NCI-H345 (cell line): ENCODE measurements around the gene RASA2.
"Not testable (repeated sequence)": the region's sequence is repeated elsewhere in the genome, so short reads cannot be mapped to it uniquely, and the experiment has no call there.

Experiments used
- DNase-seq: peaks from one replicate; lab custom pipeline; 2025; lab: John Stamatoyannopoulos, UW

Gene RASA2

DNA sequence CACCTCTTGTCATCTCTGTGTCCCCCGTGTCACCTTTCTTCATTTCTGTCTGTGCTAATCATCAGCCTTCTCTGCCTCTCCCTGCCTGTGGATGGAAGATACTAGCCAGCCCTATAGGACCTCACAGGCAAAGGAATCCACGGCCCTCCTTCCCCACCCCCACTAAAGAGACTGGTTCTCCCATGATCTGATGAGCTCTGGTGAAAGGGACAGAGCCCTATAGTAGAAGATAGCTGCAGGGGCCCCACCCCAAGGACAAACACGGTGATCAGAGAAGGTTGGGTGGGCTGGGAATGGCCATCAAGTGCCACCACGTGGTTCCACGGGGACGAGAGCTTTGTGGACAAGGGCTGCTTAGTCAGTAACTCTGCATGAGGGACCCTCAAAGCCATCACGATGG lies 27.8 kb upstream of the RASA2 start:
- no peak for DNase-seq

DNA sequence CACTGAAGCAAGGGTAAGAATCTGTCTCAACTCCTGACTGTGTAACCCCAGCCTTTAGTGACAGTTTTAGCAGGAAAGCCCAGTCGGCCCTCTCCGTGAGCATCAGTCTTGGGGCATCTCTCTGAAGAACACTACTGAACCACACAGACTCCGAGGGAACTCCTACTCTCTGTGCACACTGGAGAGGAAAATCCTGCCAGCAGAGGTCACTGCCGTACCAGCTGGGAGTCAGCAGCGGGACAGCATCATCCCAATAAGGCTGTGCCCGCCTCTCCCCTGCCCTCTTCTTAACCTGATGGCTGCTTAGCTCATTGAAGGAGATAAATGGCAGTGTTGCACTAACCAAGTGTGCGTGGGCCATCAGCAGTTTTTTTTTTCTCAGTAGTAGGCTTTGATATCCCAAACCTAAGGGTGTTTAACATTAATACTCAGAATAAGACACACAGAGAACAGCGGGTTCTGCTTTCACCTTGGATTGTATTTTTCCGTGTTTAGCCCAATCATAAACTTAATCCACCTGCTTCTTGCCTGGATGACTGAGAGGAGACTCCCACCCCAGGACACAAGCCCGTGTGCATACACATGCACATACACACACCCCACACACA lies 26.6 kb upstream of the RASA2 start:
- DNase-seq, result peak; percentile 73

DNA sequence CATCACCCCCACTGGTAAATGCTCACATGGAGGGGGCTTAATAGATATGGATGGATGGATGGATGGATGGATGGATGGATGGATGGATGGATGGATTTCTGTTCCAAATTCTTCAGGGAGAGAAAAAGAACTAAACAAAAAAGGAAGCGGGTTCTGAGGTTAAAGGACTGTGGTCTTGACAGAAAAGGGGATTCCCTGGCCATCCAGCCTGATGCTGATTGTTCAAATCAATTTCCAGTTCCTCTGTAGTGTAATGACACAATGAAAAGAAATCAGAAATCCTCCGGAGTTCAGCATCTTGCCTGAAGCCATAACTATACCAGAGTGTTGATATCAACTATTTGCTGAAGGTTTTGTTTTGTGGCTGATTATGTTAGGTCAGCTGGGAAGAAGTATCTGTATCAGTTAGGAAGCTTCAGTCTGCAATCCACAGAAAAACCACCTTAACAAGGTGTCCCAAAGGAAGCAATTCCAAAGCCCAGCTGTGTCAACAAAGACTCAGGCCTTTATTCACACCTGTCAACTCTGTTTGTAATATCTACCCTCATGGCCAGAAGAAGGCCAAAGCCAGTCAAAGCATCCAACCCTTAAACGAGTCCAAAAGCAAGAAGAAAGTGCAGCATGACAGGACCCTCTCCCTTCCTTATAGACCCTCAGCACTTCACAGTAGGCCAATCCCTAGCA lies 24.5 kb upstream of the RASA2 start:
- peak; percentile 14 for DNase-seq

DNA sequence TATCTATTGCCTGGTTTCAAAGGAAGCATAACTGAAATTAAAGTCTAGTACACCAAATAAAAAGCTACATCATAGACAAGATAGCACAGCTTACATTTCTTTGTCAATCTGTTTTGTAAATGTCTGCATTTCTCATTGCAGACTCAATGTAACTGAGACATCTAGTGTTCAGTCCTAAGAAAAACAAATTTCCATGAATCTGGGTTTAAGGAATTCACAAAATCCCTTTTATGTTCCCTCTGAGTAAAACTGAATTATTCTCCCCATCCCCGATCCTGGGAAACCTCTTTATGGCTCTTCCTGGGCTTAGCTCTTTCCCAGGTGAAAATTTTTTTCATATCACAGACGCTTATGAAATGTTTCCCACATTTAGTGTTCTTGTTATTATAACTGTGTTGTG lies 21.6 kb upstream of the RASA2 start:
- DNase-seq, result no peak

DNA sequence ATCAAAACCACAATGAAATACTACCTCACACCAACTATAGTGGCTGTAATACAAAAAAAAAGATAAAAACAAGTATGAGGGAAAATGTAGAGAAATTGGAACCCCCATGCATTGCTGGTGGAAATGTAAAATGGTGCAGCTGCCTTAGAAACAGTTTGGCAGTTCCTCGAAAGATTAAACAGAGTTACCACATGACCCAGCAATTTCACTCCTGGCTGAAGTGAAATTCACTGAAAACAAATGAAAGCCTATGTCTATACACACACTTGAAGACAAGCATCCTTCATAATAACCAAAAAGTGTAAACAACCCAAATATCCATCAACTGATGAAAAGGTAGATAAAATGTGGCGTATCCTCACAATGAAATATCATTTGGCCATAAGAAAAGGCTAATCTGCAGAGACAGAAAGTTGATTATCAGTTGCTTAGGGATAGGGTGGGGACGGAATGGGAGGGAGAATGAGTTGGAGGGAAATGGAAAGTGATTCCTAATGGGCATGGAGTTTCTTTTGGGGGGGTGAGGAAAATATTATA lies 20.1 kb upstream of the RASA2 start:
- DNase-seq, result no peak

DNA sequence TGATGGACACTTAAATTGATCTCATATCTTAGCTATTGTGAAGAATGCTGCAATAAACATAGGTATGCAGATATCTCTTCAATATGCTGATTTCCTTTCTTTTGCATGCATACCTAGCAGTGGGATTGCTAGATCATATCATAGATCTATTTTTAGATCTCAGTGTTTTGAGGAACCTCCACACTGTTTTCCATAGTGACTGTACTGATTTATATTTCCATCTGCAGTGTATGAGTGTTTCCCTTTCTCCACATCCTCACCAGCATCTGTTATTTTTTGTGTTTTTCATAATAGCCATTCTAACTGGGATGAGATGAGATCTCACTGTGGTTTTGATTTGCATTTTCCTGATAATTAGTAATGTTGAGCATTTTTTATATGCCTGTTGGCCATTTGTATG lies 17.1 kb upstream of the RASA2 start:
- DNase-seq, result no peak

DNA sequence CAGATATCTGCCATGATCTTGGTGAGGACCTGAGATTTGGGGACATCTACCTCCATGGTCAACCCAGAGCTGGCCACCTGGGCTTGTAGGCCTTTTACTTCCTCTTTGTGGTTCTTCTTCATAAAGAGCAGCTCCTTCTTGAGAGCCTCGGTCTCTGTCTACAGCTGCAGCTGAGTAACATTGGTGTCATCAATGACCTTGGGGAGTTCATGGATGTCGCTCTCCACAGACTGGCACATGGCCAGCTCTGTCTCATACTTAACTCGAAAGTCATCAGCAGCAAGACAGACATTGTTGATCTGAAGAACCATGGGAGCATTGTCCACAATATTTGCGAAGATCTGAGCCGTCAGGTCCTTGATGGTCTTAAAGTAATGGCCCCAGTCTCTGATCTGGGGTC lies 15.7 kb upstream of the RASA2 start:
- no peak for DNase-seq

DNA sequence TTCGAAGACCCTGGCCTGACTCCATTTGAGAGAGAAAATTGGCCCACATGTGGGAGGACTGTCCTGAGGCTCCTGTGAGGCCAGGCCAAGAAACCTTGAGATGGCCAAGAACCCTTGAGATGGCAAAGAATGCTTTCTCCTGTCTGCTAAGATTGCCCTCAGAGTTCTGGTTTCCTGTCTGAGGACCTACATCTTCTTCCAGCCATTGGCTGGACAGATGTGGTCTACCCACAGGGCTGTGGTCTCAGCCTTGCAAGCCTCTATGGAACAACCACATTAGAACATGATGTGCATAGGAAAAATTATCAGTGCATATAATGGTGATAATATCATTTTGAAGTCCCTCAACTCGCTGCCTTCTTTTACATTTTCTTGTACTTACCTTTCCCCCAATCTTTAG lies 10.8 kb upstream of the RASA2 start:
- DNase-seq, result no peak

DNA sequence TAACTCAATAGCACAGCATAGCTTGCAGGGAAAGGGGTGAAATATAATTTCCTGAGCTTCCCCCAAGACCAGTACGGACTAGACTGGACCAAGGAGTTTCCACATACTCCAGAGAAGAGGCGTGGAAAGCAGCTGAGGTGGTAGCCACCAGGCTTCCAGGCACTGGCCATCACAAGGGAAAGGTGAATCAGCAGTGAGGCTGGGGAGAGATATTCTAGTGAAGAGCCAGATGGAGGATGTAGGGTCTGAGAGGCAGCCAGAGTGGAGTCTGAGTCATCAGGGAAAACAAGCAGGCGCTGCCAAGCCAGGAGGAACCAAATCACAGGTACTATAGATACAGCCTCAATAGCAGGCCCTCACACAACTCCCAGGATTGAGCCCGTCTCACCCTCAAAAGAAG lies 9.6 kb upstream of the RASA2 start:
- DNase-seq, result no peak

DNA sequence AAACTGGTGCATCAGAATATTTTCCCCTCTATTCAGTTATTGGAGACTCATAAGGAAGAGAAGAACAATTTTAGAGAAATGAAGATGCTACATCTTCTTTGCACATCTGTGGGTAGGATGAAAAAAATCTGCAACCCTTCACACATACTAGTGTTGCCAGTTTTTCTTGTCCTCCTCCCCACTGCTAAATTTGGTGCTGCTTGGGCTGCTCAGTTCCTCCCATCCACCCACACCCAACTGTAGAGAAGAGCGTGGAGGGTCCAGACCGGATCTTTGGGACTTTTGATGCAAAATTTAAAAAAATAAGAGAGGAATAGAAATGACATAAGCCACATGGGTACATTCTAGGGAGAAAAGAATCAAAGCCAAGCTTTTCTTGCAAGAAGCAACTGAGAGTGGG lies 8.7 kb upstream of the RASA2 start:
- no peak for DNase-seq

DNA sequence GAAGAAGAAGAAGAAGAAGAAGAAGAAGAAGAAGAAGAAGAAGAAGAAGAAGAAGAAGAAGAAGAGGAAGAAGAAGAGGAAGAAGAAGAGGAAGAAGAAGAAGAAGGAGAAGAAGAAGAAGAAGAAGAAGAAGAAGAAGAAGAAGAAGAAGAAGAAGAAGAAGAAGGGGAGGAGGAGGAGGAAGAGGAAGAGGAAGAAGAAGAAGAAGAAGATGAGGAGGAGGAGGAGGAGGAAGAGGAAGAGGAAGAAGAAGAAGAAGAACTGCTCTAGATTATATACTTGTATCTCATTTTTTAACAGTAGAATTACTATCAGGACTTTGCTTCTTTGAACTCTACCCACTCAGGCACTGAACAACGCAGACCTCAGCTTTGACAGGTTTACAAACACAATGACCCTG lies 8.0 kb upstream of the RASA2 start:
- not testable (repeated sequence) for DNase-seq

DNA sequence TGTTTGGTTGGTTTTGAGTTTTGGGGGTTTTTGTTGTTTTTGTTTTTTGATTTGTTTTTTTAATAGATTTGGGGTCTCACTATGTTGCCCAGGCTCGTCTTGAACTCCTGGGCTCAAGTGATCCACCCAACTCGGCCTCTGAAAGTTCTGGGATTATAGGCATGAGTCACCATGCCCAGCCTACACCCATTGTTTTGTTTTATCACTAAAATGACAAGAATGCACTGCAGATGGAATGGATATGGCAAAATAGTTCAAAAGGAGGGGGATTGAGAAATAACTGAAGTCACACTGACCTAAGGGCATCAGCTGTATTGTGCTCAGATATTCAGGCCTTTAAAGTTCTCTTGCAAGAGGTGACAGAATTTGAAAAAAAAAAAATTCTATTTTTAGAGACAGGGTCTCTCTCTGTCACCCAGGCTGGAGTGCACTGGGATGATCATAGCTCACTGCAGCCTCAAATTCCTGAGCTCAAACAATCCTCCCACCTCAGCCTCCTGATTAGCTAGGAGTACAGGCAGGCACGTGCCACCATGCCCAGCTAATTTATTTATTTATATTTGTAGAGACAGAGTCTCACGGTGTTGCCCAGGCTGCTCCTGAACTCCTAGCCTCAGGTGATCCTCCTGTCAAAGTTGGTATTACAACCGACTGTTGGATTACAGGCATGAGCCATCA lies 4.4 kb upstream of the RASA2 start:
- no peak for DNase-seq

DNA sequence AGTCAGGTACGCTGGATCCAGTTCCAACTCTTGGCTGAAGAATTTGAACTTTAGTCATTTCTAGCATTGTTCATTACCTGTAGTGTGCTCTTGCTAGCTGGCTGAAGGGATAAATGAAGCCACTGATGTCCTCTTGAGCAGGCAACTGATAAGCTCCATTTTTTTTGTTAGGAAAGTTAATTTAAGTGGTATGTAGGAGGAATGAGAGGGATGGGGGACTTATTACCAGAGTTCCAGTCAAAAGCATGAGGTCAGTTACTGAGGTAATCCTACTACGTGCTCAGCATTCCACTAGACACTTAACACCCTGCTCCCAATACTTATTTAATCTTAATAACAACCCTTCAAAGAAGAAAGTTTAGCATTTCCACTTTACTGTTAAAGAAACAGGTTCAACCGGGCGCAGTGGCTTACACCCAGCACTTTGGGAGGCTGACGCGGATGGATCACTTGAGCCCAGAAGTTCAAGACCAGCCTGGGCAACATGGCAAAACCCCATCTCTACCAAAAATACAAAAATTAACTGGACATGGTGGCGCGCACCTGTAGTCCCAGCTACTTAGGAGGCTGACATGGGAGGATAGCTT lies 2.0 kb upstream of the RASA2 start:
- DNase-seq, result no peak

DNA sequence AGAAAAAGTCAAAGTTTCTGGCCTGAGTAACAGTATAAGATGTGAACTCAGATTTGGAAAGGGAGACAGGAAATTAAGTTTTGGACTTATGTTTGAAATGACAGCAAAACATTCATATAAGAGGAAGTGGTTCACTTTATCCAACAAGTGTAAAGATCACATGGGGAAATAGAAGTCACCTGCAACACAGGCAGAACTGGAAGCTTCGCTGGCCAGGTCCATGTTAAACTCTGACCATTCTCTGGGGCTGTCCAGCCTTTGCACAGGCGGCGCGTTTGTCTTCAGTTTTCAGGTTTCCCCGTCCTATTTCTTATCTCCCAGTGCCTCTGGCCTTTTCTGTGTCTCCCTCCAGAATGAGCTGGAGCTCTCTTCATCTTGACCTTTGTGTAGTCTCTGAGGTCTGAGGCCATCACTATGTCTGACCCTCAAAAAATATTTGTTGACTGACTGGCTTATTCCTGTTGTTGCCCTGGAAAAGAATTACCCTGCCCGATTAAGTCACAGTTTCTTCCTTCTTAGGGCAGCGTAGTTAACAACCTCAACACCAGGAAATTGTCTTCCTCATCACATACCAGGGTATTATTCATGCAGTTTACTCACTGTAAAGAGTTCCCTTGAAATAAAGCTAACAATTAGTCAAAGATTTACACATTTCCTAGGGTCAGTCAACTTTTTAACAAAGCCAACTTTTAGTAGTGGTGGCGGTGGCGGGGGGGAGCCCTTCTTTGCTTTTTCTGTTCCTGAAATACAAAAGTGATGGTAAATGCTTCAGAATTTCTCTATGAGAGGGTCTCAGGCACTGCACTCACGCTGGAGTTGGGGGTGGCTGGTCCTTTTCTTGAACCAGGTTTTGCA lies 959 bp upstream of the RASA2 start:
- no peak for DNase-seq

DNA sequence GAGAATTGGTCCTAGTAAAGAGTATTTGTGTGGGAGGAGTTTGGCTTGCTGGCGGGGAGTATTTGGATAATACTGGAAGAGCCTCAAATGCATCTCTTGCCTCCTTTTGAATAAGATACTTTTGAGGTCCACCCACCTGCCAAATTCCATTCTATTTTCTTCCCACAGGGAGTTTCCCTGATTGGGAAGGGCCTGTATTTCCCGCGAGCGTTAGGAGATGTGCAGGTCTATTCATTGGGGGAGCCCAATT lies 406 bp upstream of the RASA2 start:
- no peak for DNase-seq

DNA sequence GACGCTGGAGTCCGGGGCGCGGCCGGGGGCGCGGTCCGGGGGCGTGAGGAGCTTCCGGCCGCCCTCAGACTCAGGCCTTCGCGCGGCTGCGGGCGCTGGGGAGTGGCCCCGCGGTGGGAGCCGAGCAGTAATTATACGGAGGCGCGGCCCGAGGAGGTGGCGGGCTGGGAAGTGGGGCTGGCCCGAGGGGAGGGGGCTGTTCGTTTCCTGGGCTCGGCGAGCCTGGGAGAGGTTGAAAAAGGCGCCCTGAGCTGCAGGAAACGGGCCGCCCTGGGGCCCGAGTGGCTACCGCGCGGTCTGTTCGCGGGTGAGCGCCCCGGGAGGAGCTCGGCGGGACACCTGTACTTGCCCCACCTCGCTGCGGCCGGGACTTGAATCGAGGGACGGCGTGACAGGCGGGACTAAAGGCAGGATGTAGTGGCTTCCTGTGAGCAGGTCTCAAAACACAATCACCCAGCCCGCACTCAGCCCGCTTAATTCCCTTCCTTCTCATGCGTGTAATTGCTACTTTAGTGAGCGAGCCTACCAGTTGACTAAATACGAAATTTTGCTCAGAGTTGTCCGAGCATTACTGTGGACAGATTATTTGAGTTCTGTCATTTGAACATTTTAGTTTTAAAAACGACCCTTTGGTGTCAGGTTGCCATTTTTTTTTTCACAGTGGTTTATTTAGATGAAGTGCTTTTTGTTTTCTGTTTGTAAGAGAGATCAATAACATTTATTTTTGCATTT lies 860 bp downstream of the RASA2 start:
- DNase-seq, result peak; percentile 84

DNA sequence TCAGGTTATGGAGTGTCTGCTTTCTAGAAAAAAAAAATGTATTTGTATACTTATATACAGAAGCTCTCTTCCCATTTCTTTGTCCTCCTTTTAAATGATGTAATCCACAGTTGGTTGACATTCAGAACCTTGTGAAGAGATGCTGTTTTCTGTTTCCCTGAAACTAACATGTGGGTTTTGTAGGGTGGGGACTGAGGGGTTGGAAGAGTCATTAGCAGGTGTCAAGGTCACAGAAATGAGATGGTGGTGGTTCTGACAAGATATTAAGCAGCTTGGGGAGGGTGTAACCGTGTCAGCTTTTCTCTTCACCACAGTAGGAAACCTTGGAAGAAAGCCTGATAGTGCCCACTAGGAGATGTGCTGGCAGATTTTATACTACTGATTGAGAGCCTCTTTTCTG lies 2.4 kb downstream of the RASA2 start:
- no peak for DNase-seq

DNA sequence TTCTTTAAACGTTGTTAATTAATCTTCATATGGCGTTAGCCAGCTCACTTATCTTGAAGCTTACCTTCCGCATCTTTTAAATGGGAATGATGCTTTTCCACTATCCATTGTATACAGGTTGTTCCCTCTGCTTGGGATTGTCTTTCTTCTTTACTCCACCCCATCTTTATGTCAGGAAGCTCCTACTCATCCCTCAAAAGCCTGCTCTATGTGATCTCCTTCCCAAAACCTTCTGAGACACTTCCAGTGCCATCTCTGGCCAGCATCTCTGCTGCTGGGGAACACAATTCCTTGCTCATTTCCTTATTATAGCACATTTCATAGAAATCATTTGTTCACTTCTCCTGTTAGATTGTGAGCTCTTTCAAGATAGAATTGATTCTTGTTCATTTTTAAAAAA lies 4.3 kb downstream of the RASA2 start:
- no peak for DNase-seq

DNA sequence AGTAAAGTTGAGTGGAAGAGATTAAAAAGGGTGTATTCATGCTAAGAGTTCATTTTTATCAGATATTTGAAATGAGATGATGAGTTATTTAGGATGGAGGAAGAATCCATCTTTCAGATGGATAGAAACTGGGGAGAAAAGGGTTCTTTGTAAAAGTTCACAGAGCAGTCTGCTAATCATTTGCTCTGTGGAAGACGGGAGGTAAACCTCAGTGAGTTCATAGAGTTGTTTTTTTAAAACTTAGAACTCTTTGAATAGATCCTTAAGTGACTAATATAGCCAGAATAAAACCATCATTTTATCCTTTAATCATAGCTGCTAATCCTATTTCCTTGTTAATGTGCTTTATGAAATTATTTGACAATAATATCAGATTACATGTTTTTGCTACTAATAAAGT lies 5.1 kb downstream of the RASA2 start:
- DNase-seq, result no peak

DNA sequence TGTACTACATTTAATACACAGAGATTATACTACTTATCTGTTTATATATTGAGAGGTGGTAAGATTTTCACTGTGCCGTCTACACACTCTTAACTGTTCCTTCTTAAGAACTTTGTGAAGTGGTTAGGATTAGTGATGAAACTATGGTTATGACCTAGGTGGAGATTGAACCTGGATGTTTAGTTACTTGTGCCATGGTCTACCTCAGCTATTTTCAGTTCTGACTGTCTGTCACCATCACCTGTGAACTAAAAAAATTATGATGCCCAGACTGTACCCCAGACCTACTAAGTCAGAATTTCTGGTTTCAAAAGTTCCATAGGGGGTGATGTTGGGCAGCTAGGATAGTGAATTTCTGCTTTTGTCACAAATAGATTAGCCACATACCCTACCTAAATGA lies 6.4 kb downstream of the RASA2 start:
- DNase-seq, result no peak

DNA sequence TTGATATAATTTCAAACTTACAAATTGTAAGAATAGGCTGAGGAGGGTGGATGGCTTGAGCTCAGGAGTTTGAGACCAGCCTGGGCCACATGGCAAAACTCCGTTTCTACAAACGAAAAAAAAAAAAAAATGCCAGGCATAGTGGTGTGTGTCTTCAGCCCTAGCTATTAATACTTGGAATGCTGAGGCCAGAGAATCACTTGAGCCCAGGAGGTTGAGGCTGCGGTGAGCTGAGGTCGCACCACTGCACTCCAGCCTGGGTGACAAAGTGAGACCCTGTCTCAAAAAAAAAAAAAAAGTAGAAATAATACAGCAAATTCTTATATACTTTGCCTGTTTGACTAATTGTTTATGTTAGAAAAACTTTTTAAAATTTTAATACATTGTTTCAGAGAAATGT lies 10.8 kb downstream of the RASA2 start:
- not testable (repeated sequence) for DNase-seq
